Fibroblast of gingiva (primary cell): Measurements from ENCODE around the gene OSCP1.
"Not testable (repeated sequence)": the region's sequence is repeated elsewhere in the genome, so short reads cannot be mapped to it uniquely, and the experiment has no call there.

ENCODE experiments used
- DNase-seq: peaks from one replicate; pipeline ENCODE4 v3.0.0-alpha.2; 2011; ENCODE audit warnings: low read depth

Gene OSCP1

DNA sequence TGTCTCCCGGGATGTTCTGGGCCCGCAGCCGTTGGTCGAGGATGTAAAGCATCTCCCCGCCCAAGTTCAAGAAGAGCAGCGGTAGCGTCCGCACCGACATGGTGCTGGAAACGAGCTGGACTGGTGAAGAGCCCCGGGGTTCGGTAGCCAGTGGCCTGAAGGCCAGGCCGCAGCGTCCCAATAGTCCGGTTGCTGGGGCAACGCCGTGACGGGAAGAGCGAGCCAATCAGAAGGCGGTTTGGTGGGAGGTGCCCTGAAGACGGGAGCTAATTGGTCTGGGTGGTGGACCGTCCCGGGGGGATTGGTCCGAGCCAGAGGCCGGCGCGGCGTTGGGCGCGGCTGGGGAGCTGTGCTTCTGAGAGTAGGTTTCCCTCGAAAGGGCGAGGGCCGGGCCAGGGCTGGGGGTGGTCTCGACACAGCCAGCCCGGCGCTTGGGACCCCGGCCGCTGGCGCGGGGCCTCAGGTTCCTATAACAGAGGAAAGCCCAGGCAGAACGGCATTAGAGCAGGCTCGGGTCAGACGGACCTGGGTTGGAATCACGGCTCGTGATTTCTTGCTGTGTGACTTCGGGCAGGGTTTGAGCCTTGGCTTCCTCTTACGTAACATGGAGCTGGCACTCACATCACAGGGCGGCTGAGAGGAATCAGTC is at the start of gene OSCP1:
TSS of gene OSCP1 (minus strand) at position 182 of the 649 bp plus-strand sequence. CDS start at position 100, 82 bp downstream.
- DNase-seq, result peak; percentile 97

DNA sequence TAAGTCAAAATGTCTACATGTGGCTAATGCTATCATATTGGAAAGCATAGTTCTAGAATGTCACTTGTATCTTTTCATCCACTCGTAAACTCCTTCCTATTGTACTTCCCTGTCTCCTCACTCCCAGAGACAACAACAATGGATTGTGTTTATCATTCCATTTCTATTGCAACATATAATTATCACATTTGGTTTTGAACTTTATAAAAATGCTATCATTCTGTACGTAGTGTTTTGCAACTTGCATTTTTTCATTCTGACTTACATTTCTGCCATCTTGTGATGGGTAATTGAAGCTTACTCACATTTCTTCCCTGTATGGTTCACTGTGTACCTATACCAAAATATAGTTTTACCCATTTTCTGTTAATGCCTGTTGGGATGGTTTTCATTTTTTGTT is 47.0 kb upstream of the OSCP1 start:
- peak; percentile 10 for DNase-seq

DNA sequence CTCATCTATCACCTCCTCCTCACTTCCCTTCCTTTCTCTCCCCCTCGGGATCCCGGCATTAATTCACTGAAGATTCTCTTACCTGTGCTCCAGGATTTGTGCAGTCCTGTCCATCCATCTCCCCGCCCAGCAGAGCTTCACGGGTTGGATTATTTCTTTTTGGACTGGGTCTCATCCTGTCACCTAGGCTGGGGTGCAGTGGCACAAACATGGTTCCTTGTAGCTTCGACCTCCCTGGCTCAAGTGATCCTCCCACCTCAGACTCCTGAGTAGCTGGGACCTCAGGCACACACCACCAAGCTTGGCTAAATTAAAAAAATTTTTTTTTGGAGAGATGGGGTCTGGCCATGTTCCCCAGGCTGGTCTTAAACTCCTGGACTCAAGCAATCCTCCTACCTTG is 44.7 kb upstream of the OSCP1 start:
- no peak for DNase-seq

- DNase-seq, result no peak
These were observed 43.3 kb upstream of the OSCP1 start for GRCh38 chr1:36493524-36493923.

GRCh38 chr1:36492491-36492890 is 42.2 kb upstream of the OSCP1 start:
- DNase-seq, result no peak

- not testable (repeated sequence) for DNase-seq
These were observed 39.2 kb upstream of the OSCP1 start for GRCh38 chr1:36489258-36490051.

- no peak for DNase-seq
These were observed 37.7 kb upstream of the OSCP1 start for GRCh38 chr1:36487906-36488305.

DNA sequence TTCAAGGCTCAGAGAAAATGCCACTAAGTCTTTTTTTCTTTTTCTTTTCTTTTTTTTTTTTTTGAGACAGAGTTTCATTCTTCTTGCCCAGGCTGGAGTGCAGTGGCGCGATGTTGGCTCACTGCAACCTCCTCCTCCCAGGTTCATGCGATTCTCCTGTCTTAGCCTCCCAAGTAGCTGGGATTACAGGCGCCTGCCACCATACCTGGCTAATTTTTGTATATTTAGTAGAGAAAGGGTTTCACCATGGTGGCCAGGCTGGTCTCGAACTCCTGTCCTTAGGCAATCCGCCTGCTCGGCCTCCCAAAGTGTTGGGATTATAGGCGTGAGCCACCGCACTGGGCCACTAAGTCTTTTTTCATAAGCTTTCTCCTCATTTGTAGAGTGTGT is 37.1 kb upstream of the OSCP1 start:
- not testable (repeated sequence) for DNase-seq

- peak; percentile 24 for DNase-seq
These were observed 36.4 kb upstream of the OSCP1 start for GRCh38 chr1:36486439-36487335.

DNA sequence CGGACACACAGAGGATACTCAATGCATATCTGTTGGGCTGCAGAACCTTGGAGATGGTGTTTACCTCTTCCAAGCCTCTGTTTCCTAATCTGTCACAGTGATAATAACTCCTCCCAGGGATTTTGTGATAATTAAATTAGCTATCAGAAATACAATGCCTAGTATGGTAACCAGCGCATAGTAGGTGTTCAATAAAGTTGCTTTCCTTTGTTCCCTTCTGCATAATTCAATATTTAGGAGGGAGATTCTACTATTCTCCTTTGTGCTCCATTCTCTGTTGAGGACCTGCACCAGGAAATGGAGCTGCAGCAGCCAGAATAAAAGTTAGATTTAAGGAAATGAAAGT is 35.8 kb upstream of the OSCP1 start:
- DNase-seq, result no peak

- DNase-seq, result no peak
These were observed 33.8 kb upstream of the OSCP1 start for GRCh38 chr1:36484099-36484498.

DNA sequence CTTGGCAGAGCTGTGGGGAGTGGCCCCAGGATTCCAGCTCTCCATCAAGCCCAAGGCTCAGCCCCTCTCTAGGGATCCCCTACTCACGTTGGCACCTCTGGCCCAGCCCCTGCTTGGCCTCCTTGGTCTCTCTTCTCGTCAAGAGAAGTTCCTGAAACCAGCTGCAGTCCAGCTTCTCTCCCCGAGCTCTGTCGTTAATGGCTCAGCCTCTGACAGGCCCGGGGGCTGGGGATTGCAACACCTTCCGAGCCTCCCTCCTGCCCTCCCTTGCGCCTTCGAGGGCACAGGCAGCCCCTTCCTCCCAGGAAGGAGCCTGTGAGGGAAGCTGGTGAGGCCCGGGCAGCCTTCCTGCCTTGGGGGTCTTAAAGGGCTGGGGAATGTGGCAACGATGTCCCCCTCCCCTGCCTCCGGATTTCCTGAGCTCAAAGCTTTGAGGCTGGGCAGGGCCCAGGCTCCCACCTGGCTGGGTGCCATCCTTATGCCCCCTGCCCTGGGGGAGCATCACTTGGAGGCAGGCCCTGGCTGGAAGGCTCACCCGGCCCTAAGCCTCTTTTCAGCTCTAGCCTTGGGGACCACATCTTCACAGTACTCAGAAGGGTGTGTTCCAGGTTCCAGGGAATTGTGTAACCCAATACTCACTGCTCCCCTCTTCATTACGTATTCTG is 32.6 kb upstream of the OSCP1 start, which contains the start of gene CSF3R:
TSS of gene CSF3R (minus strand) at position 190 of the 665 bp plus-strand sequence. CDS start 3,417 bp downstream, outside the sequence.
- no peak for DNase-seq

DNA sequence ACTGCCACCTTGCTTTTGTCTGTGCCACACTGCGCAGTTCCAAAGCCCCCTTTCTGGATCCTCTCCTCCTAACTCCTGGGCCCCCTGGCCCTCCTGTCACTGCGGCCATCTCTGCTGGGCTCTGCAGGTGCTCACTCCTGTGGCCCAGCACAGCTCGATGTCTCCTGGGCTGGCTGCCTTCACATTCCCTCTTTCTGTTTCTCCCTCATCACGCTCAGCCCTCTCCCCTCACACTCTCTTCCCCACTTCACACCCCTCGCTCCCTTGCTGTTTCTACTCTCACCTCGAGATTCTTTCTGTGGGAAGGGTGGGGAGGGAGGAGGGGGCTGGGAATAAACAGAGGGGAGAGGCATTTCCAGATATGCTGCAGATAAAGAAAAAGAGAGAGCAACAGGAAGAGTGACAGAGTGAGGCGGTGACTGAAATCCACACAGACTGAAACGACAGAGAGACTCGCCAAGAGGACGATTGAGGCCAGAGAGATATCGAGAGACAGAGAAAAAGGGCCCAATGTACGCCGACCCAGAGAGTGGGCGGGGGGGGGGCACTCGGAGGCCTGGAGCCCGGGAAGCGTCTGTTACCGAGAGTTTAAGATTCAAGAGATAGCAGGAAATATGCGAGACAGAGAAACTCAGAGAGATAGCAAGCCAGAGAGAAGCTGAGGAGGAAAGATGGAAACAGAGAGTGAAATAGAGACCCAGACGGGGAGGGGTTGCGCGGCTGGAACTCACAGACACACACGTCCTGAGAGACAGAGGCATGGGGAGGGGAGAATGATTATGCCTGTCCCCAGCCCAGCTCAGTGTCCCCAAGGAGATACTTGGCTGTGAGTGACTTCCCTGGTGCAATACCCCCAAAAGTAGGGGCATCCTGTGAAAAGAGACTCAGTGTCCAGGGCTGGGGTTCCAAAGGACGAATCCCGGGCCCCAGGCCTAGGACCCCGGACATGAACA is 31.8 kb upstream of the OSCP1 start:
- DNase-seq, result no peak

GRCh38 chr1:36481091-36481490 is 30.8 kb upstream of the OSCP1 start:
- no peak for DNase-seq

- no peak for DNase-seq
These were observed 29.9 kb upstream of the OSCP1 start for GRCh38 chr1:36480161-36480560.

DNA sequence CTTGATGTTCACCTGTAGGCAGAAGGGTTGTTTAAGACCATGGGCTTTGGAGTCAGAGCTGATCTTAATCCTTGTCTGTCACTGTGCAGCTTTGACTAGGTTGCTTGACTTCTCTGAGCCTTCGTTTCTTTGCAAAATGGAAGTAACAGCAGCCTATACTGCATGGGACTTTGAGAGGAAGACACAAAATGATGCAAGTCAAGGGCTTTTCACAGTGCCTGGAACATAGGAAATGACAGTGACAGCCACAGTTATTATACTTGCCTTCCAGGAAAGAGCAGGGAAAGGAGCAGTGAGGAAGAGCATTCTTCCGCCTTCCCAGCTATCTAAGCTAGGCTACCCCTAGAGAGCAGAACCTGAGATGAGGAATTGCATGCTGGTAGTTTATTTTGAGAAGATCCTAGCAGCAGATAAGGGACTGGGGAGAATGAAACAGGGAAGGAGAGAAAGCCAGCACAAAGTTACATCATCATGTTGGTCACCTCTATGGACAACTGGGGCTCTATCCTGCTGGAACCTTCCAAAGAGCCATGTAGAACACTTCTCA is 29.3 kb upstream of the OSCP1 start:
- DNase-seq, result no peak

- not testable (repeated sequence) for DNase-seq
These were observed 27.4 kb upstream of the OSCP1 start for GRCh38 chr1:36477615-36478014.

GRCh38 chr1:36476945-36477344 is 26.7 kb upstream of the OSCP1 start:
- no peak for DNase-seq

DNA sequence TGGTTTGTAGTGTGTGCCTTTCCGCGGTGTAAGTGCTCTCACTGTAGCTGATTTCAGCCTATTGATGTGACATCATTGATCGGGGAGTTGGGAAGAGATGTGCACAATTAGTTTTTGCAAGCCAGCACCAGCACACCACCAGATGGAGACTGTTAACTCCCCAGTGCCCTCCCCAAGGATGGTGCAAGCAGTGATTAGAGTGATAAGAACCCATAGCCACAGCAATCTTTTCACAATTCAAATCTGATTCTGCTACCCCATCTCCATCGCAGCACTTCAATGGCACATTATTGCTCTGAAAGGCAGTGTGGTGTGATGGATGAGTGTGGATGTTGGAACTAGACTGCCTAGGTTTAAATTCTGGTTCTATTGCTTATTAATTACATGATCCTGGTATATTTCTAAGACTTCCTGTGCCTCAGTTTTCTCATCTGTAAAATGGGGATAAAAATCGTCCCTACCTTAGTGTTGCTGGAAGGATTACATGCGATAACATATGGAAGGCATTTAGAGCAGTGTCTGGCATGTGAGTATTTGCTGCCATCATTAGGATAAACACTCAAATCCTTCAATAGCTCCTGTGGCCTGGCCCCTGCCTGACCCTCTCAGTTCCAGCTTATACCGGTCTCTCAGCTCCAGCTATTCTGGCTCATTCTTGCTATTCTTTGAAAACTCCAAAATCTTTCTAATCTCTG is 25.8 kb upstream of the OSCP1 start:
- DNase-seq, result no peak

DNA sequence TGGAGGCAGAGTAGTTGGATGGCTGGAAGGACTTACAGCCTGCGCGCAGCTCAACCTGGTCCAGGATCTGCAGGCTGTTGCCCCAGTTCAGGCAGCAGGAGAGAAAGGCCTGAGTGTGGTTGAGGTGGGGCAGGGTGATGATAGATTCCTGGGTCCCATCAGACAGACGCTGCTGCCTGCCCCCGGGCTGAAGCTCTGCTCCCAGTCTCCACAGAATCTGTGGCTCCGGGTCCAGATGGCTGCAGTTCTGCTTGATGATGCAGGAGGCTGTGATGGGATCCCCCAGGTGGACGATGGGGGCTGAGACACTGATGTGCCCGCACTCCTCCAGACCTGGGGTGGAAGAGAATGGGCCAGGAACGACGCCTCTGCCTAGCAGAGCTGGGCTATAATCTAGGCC is 25.1 kb upstream of the OSCP1 start:
- DNase-seq, result no peak
